Measurements from ENCODE around the gene TTC7B.

DNA sequence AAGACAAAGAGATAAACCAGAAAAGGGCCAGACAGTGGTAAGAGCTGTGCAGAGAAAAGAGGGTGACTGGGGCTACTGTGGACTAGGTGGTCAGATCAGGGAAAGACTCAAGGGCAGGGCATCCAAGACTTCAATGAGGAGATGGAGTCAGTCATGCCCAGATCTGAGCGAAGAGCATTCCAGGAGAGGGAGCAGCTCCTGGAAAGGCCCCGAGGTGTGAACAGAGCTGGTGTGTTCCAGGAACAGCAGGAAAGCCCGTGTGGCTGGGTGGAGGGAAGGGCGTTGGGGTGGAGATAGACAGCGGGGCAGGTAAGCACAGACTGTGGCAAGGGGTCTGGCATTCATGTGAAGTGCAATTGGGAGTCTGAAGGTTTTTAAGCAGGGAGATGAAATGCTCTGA, 16.8 kb downstream of the TTC7B start:
- TF ChIP-seq CTCF (IDR thresholded peaks at IDR 0.05; ENCODE audit: low read length) = no peak
- TF ChIP-seq EZH2 (IDR thresholded peaks at IDR 0.05; ENCODE audit: borderline replicate concordance, low read length) = no peak
